Prostate gland (tissue), 2 donors: ENCODE measurements around the gene RHBDL1. TPM values are rescaled to one million over a fixed set of nuclear protein-coding genes. Genes with fewer than 3 reads are reported as not detected.

ENCODE experiments used
- DNase-seq: peaks from one replicate; pipeline ENCODE4 v3.0.0-alpha.2; 2019; ENCODE audit warnings: low spot score
- H3K27ac ChIP-seq, 2 donors: fragments of 200-600 bp; sonication (generic); 2 replicates each; pipeline ENCODE4 v1.5.1; 2017 to 2019
- H3K27me3 ChIP-seq: fragments of 200-600 bp; sonication (generic); replicated peaks from 2 replicates; pipeline ENCODE4 v1.5.1; 2019; ENCODE audit not compliant: insufficient read depth
- H3K36me3 ChIP-seq, 2 donors: fragments of 200-600 bp; sonication (generic); 1 replicate in 1 of 2; 2 replicates in 1 of 2; pipeline versions ENCODE4 v1.5.1 to v1.8.1; 2017 to 2019
- H3K4me1 ChIP-seq: fragments of 200-600 bp; sonication (generic); replicated peaks from 2 replicates; pipeline ENCODE4 v1.5.1; 2019
- H3K4me3 ChIP-seq, 2 donors: fragments of 200-600 bp; sonication (generic); 2 replicates each; pipeline ENCODE4 v1.5.1; 2017 to 2019
- H3K9me3 ChIP-seq: fragments of 200-600 bp; sonication (generic); 2 replicates; pipeline ENCODE4 v1.5.1; 2017
- POLR2A ChIP-seq: fragments of 450-650 bp; IDR thresholded peaks from one replicate; pipeline ENCODE4 v1.6.1; 2016; ENCODE audit warnings: antibody characterized with exemption, mild to moderate bottlenecking
- POLR2AphosphoS5 ChIP-seq: sonication (generic); formaldehyde crosslinking; IDR thresholded peaks from one replicate; pipeline ENCODE4 v1.6.1; 2017; ENCODE audit warnings: antibody characterized with exemption
- WGBS: methylation state at CpG from one replicate; pipeline ENCODE4 v1.1.5; 2018; 5-methylcytosine and 5-hydroxymethylcytosine counted together
- intact Hi-C: fragments of 100-400 bp; cut with DNase I; formaldehyde crosslinking; loops from one replicate; pipeline ENCODE4 v1.14.2; 2022
- total RNA-seq, 2 donors: library from RNA; depleted of rRNA; stranded (reverse); fragments of >200 nt; gene quantifications; one replicate each; pipeline ENCODE4 v1.1.0, GENCODE V29; 2016
- TF ChIP-seq, protein P1 (sequence below), 4 experiments: fragments of 200-600 bp in 2 of 4; fragments of 450-650 bp in 2 of 4; sonication (generic) in 2 of 4; IDR thresholded peaks; 1 replicate in 3 of 4; 2 replicates in 1 of 4; pipeline ENCODE4 v1.5.1; 2016 to 2019; ENCODE audit warnings: antibody characterized with exemption in 4 of 4, mild to moderate bottlenecking in 2 of 4, moderate library complexity in 2 of 4

RHBDL1 gene
- total RNA-seq, 2 donors from 2014 or later, result 4.5 to 4.9 TPM

DNA sequence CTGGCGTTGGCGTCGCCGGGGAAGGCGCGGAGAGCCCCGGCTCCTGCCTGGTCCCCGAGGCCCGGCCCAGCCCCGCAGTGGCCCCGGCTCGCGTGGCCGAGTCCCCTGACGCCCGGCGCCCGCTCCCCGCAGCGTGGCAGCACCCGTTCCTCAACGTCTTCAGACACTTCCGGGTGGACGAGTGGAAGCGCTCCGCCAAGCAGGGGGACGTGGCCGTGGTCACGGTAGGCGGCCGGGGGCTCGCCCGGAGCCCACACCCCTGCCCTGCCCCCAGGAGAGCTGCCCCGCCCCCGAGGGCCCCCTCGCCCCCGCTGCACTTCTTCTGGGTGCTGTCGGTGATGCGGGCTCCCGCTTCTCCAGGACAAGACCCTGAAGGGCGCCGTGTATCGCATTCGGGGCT, 25.8 kb upstream of the RHBDL1 start:
- peak overlapping the region; percentile 52 to 77 for H3K4me3 ChIP-seq
- peaks cover 18% of the 10 kb centered on the region for H3K4me1 ChIP-seq
- H3K9me3 ChIP-seq, result no peaks in the 10 kb centered on the region
- WGBS, result 1% methylated on average over 17 of the region's 44 CpGs
- TF ChIP-seq POLR2A, result no peak
- TF ChIP-seq POLR2AphosphoS5, result no peak
- TF ChIP-seq, protein P1, sequence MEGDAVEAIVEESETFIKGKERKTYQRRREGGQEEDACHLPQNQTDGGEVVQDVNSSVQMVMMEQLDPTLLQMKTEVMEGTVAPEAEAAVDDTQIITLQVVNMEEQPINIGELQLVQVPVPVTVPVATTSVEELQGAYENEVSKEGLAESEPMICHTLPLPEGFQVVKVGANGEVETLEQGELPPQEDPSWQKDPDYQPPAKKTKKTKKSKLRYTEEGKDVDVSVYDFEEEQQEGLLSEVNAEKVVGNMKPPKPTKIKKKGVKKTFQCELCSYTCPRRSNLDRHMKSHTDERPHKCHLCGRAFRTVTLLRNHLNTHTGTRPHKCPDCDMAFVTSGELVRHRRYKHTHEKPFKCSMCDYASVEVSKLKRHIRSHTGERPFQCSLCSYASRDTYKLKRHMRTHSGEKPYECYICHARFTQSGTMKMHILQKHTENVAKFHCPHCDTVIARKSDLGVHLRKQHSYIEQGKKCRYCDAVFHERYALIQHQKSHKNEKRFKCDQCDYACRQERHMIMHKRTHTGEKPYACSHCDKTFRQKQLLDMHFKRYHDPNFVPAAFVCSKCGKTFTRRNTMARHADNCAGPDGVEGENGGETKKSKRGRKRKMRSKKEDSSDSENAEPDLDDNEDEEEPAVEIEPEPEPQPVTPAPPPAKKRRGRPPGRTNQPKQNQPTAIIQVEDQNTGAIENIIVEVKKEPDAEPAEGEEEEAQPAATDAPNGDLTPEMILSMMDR (IDR thresholded peaks at IDR 0.05), result no peak
- no peak for DNase-seq
- no peaks in the 10 kb centered on the region for H3K36me3 ChIP-seq
- intact Hi-C loops, result no loop called here
- H3K27me3 ChIP-seq, result no peaks in the 10 kb centered on the region
- peak overlapping the region in 1 of 2 donors; percentile 89 for H3K27ac ChIP-seq

DNA sequence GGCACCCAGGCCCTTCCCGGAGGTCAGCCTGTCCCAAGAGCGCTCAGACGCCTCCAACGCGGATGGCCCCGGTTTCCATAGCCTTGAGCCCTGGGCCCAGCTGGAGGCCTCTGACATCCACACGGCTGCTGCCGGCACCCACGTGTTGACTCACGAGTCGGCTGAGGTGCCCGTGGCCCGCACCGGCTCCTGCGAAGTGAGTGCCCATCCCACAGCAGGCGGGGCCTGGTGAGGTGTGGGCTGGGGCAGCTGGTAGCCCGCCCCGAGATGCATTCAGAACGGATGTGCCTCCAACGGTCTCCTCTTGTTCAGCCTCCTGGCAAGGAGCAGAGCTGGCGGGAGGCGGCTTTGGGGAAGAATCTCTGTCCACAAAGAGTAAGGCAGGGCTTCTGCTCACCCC, 23.6 kb upstream of the RHBDL1 start:
- TF ChIP-seq, protein P1 (IDR thresholded peaks at IDR 0.05), result no peak
- TF ChIP-seq POLR2AphosphoS5 (no peak), POLR2A (no peak)
- 81% methylated on average over 16 of the region's 22 CpGs for WGBS
- no peak overlapping the region for H3K4me3 ChIP-seq
- H3K36me3 ChIP-seq, result no peaks in the 10 kb centered on the region
- no peak for DNase-seq
- no peak overlapping the region for H3K27ac ChIP-seq
- peaks cover 18% of the 10 kb centered on the region for H3K4me1 ChIP-seq
- H3K9me3 ChIP-seq, result no peaks in the 10 kb centered on the region
- no peaks in the 10 kb centered on the region for H3K27me3 ChIP-seq
- intact Hi-C loops, result no loop called here

DNA sequence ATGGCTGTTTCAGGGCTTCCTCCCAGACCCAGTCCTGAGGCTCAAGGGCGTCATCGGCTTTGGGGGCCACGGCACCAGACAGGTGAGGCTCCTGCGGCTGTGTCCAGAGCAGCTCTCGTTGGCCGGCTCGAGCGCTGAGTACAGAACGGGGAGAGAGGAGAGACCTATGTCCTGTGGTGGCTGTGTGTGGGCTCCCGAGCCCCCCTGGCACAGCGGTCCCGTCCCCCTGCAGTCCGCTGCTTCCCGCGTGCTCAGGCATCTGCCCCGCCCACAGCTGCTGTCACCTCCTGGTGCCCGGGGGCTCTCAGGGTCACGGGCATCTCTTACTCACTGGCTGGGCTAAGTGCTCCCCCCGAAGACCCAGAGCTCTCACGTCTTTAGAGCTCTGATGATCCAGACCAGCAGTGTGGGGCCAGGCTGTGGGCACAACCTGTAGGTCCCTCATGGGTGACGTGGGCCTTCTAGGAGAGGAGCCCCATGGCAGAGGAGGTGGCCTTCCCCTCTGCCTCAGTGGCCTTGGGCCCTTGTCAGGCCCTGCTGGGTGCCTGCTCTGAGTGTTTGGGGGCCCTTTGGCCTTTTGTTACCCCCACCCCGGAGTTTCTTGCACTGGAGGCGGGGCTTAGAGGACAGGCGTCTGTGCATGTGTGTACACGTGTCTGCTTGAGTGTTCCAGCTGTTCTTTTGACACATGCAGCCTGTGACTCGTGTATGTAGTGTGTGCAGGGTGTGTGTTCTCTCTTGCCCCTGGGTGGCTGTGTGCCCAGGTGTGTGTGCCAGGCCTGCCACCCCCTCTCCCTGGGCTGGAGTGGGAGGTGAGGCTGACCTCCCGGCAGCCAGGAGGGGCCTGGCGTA, 22.8 kb upstream of the RHBDL1 start:
- WGBS, result 72% methylated on average over 23 of the region's 28 CpGs

DNA sequence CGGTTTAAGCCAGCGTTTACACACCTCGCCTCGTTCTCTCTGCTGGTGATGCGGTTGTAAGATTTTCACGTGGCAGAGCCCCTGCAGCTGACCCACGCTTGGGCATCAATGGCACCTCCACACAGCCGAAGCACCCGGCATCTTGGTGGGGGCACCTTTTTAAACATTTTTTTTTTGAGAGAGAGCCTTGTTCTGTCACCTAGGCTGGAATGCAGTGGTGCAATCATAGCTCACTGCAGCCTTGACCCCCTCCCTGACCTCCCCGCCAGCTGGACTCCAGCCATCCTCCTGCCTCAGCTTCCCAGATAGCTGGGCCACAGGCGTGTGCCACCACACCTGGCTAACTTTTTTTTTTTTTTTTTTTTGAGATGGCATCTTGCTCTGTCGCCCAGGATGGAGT, 21.4 kb upstream of the RHBDL1 start:
- no peak overlapping the region for H3K27ac ChIP-seq
- H3K36me3 ChIP-seq, result no peaks in the 10 kb centered on the region
- intact Hi-C loops, result no loop called here
- H3K4me3 ChIP-seq, result no peak overlapping the region
- WGBS, result 90% methylated on average over 12 of the region's 12 CpGs
- no peaks in the 10 kb centered on the region for H3K27me3 ChIP-seq
- TF ChIP-seq, protein P1 (IDR thresholded peaks at IDR 0.05), result no peak
- TF ChIP-seq POLR2A, result no peak
- TF ChIP-seq POLR2AphosphoS5, result no peak
- no peak for DNase-seq
- H3K4me1 ChIP-seq, result peaks cover 5% of the 10 kb centered on the region
- H3K9me3 ChIP-seq, result no peaks in the 10 kb centered on the region

More for the DNA sequence above, 22.8 kb upstream of the RHBDL1 start:
- intact Hi-C loops, result no loop called here
- no peak for TF ChIP-seq POLR2AphosphoS5
- TF ChIP-seq, protein P1 (IDR thresholded peaks at IDR 0.05), result no peak
- no peak for TF ChIP-seq POLR2A
- H3K27me3 ChIP-seq, result no peaks in the 10 kb centered on the region
- DNase-seq, result no peak
- H3K27ac ChIP-seq, result no peak overlapping the region
- peaks cover 15% of the 10 kb centered on the region for H3K4me1 ChIP-seq
- H3K36me3 ChIP-seq, result no peaks in the 10 kb centered on the region
- H3K9me3 ChIP-seq, result no peaks in the 10 kb centered on the region
- H3K4me3 ChIP-seq, result no peak overlapping the region

DNA sequence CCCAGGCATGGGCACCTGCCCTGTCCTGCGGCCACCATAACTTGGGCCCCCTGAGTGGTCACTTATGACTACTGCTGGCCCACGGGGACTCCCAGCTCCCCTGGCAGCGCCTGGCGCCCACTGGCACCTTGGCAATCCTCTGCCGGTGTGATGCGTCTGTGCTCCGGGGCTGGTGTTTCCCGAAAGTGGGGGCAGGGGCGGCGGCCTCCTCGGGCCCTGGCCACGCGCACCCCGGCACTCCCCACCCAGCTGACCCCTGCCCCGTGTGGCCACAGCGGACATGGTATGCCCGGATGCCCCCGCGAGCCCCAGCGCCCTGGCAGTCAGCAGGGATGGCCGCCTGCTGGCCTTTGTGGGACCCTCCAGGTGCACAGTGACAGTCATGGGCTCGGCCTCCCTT, 18.0 kb upstream of the RHBDL1 start:
- DNase-seq, result no peak
- Histone ChIP-seq H3K4me1 (peaks cover 3% of the 10 kb centered on the region), H3K27me3 (no peaks in the 10 kb centered on the region), H3K4me3 (no peak overlapping the region), H3K36me3 (no peaks in the 10 kb centered on the region), H3K9me3 (no peaks in the 10 kb centered on the region), H3K27ac (no peak overlapping the region)
- intact Hi-C loops, result no loop called here
- TF ChIP-seq, protein P1 (IDR thresholded peaks at IDR 0.05), result no peak
- TF ChIP-seq POLR2AphosphoS5, result no peak
- WGBS, result 89% methylated on average over 22 of the region's 22 CpGs
